ENCODE measurements around the gene TUG1.

The TUG1 gene

DNA sequence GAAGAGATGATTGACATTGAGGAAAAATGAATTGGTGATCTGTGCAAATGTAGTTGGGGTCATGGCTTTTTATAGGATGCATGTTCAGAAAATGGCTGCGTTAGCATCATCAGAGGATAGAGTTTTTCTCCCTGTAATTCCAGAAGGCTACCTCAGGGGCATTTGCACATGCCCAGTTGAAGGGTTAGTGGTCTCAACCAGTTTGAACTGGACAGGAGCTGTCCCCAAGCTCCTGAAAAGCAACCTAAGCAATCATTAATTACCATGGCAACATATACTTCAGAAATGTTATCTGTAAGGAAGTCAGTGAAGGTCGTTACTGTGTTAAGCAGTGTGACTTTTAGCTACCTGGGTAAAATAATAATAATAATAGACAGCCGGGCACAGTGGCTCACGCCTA is 29.3 kb downstream of the TUG1 start:
- DNase-seq: no peak
- Mint-ChIP-seq H3K4me1 (no peaks in the 10 kb centered on the region), H3K9me3 (peaks cover 4% of the 10 kb centered on the region), H3K27ac (no peak overlapping the region), H3K4me3 (no peak overlapping the region), H3K27me3 (peaks cover 29% of the 10 kb centered on the region), H3K36me3 (no peaks in the 10 kb centered on the region)
- CTCF ChIA-PET: no interaction called here

DNA sequence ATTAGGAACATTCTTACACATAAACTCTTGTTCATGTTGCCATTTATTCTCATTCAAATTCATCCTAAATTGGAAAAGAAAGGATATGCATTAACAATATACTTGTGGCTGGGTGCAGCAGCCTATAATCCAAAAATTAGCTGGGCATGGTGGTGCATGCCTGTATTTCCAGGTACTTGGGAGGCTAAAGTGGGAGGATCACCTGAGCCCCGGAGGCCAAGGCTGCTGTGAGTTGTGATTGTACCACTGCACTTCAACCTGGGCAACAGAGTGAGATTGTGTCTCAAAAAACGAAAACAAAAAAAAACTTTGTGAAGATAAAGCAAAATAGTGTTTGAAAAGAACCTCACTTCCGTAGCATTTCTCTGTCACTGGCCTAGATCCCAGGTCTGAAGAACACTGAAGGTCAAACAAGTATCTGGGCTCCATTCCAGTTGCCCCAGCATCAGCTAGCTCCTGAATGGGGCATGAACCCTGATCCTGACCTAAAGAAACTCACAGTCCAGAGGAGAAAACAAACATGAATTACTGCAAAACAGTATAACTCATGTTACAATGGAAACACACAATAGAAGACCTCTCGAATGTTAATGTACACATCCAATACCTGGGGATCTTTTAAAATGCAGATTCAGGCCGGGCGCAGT is 32.2 kb downstream of the TUG1 start:
- H3K9me3 Mint-ChIP-seq: peaks cover 7% of the 10 kb centered on the region
- CTCF ChIA-PET: no interaction called here
- H3K27ac Mint-ChIP-seq: no peak overlapping the region
- no peaks in the 10 kb centered on the region for H3K4me1 Mint-ChIP-seq
- H3K36me3 Mint-ChIP-seq: no peaks in the 10 kb centered on the region
- no peak overlapping the region for H3K4me3 Mint-ChIP-seq
- no peak for DNase-seq
- peaks cover 8% of the 10 kb centered on the region for H3K27me3 Mint-ChIP-seq

DNA sequence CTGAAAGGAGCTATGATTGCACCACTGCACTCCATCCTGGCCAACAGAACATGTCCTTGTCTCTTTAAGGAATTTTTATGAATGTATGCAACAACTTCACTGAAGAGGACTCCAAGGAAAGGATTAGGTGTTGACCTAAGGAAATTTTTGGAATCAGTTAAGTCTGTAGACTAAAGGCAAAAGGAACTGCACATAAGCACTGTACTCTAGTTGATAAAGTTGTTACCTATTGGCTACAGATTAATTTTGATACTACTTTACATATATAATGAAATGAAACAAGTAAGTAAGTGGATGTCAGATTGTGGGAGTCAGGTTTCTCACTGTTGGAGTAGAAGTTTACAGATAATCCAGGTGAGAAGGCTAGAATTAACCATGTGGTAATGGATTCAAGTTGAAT is 36.5 kb downstream of the TUG1 start:
- Mint-ChIP-seq H3K27ac (no peak overlapping the region), H3K4me3 (no peak overlapping the region), H3K9me3 (peaks cover 11% of the 10 kb centered on the region), H3K27me3 (peaks cover 8% of the 10 kb centered on the region), H3K4me1 (no peaks in the 10 kb centered on the region), H3K36me3 (no peaks in the 10 kb centered on the region)
- CTCF ChIA-PET: no interaction called here
- DNase-seq: no peak

DNA sequence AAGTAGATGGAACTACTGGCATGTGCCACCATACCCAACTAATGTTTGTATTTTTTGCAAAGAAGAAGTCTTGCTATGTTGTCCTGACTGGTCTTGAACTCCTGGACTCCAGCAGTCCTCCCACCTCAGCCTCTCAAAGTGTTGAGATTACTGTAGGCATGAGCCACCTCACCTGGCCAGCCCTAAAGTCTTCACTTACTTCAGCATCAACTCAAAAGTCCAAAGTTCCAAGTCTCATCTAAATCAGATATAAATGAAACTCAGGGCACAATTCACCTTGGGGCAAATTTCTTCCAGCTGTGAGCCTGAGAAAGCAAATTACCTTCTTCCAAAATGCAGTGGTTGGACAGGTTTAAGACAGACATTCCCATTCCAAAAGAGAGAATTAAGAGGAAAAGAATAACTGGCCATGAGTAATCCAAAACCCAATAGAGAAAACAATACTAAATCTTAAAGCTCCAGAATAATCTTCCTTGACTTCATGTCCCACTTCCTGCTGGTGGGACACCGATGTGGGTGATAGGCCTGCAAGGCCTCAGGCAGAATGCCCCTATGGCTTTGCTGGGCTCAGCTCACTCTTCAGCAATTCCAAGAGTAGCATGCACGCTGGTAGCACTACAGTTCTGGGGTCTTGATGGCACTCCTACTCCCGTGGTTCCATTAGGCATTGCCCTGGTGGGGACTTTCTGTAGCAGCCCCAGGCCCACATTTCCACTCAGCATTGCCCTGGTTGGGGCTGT is 50.3 kb downstream of the TUG1 start:
- CTCF ChIA-PET: no interaction called here
- H3K36me3 Mint-ChIP-seq: no peaks in the 10 kb centered on the region
- H3K4me3 Mint-ChIP-seq: no peak overlapping the region
- H3K27ac Mint-ChIP-seq: no peak overlapping the region
- no peak for DNase-seq
- no peaks in the 10 kb centered on the region for H3K27me3 Mint-ChIP-seq
- H3K9me3 Mint-ChIP-seq: no peaks in the 10 kb centered on the region
- no peaks in the 10 kb centered on the region for H3K4me1 Mint-ChIP-seq

DNA sequence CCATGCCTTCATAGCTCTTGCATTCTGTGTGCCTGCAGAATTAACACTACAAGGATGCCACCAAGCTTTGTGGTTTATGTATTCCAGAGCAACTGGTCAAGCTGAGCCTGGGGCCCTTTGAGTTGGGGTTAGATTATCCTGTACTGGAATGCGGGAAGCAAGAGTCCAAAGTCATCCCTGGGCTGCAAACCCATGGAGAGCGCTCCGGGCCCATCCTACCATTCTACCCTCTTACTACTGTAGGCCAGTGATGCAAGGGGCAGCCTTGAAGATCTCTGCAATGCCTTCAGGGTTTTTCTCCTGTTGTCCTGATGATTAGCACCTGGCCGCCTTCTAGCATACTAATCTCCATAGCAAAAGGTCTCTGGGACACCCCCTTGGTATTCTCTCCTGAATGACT is 51.3 kb downstream of the TUG1 start:
- H3K4me3 Mint-ChIP-seq: no peak overlapping the region
- H3K27me3 Mint-ChIP-seq: no peaks in the 10 kb centered on the region
- no peaks in the 10 kb centered on the region for H3K9me3 Mint-ChIP-seq
- no peaks in the 10 kb centered on the region for H3K36me3 Mint-ChIP-seq
- H3K4me1 Mint-ChIP-seq: no peaks in the 10 kb centered on the region
- DNase-seq: no peak
- H3K27ac Mint-ChIP-seq: no peak overlapping the region
- CTCF ChIA-PET: no interaction called here

DNA sequence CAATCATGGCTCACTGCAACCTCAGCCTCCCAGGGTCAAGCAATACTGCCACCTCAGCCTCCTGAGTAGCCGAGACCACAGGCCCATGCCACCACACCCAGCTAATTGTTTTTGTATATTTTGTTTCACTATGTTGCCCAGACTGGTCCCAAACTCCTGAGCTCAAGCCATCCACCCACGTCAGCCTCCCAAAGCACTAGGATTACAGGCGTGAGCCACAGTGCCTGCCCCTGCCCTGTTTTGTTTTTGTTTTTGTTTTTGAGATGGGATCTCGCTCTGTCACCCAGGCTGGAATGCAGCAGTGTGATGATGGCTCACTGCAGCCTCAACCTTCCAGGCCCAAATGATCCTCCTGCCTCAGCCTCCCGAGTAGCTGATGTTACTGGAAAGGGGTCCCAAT is 53.5 kb downstream of the TUG1 start:
- H3K4me1 Mint-ChIP-seq: no peaks in the 10 kb centered on the region
- no peak for DNase-seq
- H3K4me3 Mint-ChIP-seq: no peak overlapping the region
- no peak overlapping the region for H3K27ac Mint-ChIP-seq
- H3K36me3 Mint-ChIP-seq: no peaks in the 10 kb centered on the region
- no peaks in the 10 kb centered on the region for H3K9me3 Mint-ChIP-seq
- no peaks in the 10 kb centered on the region for H3K27me3 Mint-ChIP-seq
- CTCF ChIA-PET: no interaction called here
